Prostate gland (tissue), 2 donors: ENCODE results near the gene RGS18.

ENCODE experiments used
- POLR2A ChIP-seq: fragments of 450-650 bp; IDR thresholded peaks from one replicate; pipeline ENCODE4 v1.6.1; 2016; ENCODE audit warnings: antibody characterized with exemption, mild to moderate bottlenecking
- TF ChIP-seq, protein P1 (sequence below), 4 experiments: fragments of 200-600 bp in 2 of 4; fragments of 450-650 bp in 2 of 4; sonication (generic) in 2 of 4; IDR thresholded peaks; 1 replicate in 3 of 4; 2 replicates in 1 of 4; pipeline ENCODE4 v1.5.1; 2016 to 2019; ENCODE audit warnings: antibody characterized with exemption in 4 of 4, mild to moderate bottlenecking in 2 of 4, moderate library complexity in 2 of 4

DNA sequence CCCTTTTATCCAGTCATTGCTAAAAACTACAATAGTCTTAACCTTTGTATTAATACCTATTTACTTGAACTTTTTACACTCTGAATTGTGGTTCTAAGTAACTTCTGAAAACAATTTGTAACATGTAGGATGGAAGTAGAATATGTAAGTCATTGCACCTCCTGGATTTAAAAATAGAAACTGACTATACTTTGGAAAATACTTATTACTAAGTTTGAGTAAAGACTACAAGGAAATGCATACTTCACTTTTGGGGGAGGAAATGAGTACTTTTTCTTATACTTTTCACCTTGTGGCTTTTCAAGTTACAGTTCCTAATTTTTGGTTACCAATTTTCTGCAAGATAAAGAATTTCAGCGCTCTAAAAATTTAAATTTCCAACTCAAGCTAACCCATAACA, 8.7 kb downstream of the RGS18 start:
- TF ChIP-seq, protein P1, sequence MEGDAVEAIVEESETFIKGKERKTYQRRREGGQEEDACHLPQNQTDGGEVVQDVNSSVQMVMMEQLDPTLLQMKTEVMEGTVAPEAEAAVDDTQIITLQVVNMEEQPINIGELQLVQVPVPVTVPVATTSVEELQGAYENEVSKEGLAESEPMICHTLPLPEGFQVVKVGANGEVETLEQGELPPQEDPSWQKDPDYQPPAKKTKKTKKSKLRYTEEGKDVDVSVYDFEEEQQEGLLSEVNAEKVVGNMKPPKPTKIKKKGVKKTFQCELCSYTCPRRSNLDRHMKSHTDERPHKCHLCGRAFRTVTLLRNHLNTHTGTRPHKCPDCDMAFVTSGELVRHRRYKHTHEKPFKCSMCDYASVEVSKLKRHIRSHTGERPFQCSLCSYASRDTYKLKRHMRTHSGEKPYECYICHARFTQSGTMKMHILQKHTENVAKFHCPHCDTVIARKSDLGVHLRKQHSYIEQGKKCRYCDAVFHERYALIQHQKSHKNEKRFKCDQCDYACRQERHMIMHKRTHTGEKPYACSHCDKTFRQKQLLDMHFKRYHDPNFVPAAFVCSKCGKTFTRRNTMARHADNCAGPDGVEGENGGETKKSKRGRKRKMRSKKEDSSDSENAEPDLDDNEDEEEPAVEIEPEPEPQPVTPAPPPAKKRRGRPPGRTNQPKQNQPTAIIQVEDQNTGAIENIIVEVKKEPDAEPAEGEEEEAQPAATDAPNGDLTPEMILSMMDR (IDR thresholded peaks at IDR 0.05) = no peak
- TF ChIP-seq POLR2A = no peak
